HG03565 (cell line): ENCODE results near the gene FXN.
"Not testable (repeated sequence)": the region's sequence is repeated elsewhere in the genome, so short reads cannot be mapped to it uniquely, and the experiment has no call there.

Source experiments
- ATAC-seq: cut with Tn5 transposase; IDR thresholded peaks from one replicate; pipeline ENCODE4 v1.9.1; 2021; ENCODE audit warnings: mild to moderate bottlenecking, moderate library complexity; ENCODE audit not compliant: unreplicated experiment

The FXN gene

GRCh38 chr9:69065660-69066059 is 30.1 kb downstream of the FXN start:
- ATAC-seq = no peak

DNA sequence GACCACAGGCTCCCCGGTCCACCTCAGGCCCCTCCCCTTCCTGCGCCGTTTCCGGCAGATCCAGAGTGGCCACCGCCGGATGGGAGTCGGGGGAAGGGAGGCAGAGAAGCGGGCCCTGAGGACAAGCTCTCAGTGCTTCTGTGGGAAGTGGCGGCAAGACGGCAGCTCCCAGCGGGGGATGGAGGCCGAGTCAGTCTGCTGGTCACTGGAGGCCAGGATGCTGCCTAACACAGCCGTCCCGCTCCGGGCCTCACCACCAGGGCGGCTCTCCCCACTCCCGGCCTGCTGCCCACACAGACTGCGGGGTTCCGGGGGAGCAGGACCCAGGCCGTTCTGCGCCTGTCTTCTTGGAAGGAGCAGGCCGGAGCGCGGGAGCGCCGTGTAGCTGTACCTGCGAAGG is 31.4 kb downstream of the FXN start:
- ATAC-seq = no peak

- ATAC-seq = no peak
Measured at GRCh38 chr9:69070201-69070600, 34.6 kb downstream of the FXN start.

- no peak for ATAC-seq
Measured at GRCh38 chr9:69071059-69071458, 35.5 kb downstream of the FXN start.

GRCh38 chr9:69073103-69073502 is 37.6 kb downstream of the FXN start:
- ATAC-seq = no peak

- ATAC-seq = no peak
Measured at GRCh38 chr9:69074801-69075200, 39.2 kb downstream of the FXN start.

DNA sequence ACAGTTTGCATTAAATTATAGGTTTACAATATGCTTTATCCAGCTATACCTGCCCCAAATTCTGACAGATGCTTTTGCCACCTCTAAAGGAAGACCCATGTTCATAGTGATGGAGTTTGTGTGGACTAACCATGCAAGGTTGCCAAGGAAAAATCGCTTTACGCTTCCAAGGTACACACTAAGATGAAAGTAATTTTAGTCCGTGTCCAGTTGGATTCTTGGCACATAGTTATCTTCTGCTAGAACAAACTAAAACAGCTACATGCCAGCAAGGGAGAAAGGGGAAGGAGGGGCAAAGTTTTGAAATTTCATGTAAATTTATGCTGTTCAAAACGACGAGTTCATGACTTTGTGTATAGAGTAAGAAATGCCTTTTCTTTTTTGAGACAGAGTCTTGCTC is 41.0 kb downstream of the FXN start:
- no peak for ATAC-seq

- no peak for ATAC-seq
Measured at GRCh38 chr9:69078069-69078468, 42.5 kb downstream of the FXN start.

DNA sequence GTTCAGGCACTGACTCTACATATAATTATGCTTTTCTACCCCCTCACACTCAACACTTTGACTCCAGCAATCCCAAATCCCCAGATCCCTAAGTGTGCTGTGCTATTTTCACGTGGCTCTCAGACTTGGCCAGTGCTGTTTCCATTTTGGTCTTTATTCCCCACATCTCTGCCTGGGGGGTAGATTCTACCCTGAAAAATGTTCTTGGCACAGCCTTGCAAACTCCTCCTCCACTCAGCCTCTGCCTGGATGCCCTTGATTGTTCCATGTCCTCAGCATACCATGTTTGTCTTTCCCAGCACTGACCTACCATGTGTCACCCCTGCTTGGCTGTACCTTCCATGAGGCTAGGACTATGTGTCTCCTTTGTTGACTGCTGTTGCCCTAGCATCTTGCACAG is 43.0 kb downstream of the FXN start:
- no peak for ATAC-seq

- ATAC-seq = no peak
Measured at GRCh38 chr9:69079186-69079585, 43.6 kb downstream of the FXN start.

DNA sequence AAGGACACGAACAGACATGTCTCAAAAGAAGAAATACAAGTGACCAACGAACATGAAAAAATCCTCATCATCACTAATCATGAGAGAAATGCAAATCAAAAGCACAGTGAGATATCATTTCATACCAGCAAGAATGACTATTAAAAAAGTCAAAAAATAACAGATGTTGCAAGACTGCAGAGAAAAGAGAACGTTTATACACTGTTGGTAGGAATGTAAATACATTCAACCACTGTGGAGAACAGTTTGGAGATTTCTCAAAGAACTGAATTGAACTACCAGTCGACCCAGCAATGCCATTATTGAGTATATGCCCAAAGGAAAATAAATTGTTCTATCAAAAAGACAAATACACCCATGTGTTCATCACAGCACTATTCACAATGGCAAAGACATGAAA is 45.7 kb downstream of the FXN start:
- no peak for ATAC-seq

DNA sequence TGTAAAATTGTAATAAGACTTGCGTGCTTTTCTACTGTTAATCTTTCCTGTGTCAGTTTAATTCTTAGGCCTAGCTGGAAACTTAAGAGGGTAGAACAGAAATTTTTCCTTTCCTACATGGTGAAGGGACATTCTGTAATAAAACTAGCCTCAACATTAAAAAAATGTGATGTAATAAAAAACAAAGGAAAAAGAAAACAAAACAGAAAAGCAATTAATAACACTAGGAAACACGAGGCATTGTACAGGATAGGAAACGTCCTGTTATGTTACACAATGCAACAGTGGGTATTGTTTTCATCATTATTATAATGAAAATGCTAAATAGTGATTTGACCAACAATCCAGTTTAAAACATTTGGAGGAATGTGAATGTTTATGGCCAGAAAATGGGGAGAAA is 47.8 kb downstream of the FXN start:
- ATAC-seq = no peak

DNA sequence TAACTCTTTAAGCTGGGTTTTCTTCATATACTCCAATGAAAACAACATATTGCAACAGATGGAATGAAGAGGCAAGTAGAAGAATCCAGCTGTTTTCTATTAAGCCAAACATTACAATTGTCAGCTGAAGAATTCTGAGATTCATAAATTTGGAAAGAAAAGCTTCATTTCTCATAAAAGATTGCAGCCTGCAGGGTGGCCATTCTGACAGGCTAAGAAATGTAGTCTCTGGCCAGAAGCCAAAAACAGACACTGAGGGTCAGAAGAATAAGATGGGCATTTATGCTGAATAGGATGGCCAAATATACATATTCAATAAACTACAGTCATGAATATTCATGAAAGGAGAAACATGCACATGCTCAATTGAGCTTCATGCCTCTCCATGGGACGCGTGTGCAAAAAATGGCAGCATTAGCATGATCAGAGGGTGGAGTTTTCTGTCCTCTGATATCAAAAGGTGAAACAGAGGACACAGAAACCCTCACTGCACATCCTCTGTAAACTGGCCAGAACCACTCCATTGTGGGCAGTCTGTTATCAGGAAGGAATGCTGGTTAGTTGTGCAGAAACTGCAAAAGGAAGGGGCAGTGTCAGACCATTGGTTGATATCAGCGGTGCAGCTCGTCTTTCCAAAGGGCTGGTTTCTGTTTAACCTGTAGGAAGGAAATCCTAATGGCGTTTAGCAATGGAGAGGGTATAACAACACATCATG is 50.2 kb downstream of the FXN start:
- no peak for ATAC-seq

GRCh38 chr9:69086312-69086711 is 50.8 kb downstream of the FXN start:
- ATAC-seq = no peak

GRCh38 chr9:69086769-69087168 is 51.2 kb downstream of the FXN start:
- no peak for ATAC-seq

DNA sequence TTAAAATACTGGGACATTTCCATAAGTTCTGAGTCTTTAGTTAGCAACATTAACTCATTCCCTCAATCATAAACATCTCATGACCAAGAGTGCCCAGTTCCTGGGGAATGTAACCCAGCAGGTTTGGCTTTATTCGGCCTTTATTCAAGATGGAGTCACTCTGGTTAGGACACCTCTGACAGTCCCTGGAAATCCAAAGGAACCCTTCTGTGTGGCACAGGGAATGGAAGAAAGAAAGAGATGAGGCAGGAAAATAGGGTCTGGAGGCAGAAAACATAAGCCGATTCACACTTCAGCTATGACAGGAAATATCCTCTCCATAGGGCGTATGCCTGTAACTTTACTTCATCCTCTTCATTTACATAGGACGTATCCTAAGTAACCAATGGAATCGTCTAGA is 53.5 kb downstream of the FXN start:
- no peak for ATAC-seq

- no peak for ATAC-seq
Measured at GRCh38 chr9:69089491-69089890, 53.9 kb downstream of the FXN start.

- no peak for ATAC-seq
Measured at GRCh38 chr9:69090140-69090750, 54.7 kb downstream of the FXN start.

DNA sequence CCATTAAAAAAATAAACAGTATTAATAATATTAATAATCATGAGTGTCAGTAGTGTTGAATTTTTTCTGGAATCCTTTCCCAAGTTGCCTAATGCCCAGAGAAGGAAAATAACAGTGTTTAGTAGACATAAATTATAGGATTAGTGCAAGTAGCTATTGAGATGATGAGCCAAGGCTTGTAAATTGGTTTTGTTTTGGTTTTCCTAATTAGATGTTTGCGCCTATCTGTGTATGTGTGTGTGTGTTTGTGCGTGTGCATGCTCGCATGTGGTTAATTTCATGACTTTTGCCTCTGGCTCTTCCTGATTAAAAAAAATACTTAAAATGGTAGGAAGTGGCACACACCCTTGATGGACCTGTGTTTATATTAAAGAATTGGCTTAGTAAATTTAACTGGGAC is 55.4 kb downstream of the FXN start:
- no peak for ATAC-seq

DNA sequence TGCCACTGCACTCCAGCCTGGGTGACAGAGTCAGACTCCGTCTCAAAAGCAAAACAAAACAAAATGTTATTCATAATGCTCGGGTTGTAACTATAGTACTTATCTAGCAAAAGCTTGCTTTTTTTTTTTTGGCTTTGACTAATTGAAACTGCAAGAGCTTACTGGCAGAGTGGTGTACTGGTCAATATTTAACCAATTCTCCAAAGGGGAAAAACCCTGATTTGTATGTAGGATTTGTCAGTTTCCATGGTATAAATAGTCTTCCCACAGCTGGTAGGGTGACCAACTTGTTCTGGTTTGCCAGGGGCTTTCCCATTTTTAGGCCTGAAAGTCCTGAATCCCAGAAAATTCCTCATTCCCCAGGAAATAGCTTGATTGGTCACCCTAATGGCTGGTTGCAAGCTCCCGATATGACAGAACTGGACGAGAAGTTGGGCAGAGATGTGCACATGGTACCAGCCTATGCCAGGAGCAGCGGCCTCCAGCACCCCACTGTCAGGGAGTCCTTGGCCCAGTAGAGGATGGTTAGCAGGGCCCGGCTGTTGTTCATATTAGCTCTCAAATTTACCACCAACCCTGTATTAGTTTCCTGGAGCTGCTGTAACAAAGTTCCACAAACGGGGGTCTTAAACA is 58.0 kb downstream of the FXN start:
- no peak for ATAC-seq

GRCh38 chr9:69094361-69095135 is 59.0 kb downstream of the FXN start:
- ATAC-seq = not testable (repeated sequence)

DNA sequence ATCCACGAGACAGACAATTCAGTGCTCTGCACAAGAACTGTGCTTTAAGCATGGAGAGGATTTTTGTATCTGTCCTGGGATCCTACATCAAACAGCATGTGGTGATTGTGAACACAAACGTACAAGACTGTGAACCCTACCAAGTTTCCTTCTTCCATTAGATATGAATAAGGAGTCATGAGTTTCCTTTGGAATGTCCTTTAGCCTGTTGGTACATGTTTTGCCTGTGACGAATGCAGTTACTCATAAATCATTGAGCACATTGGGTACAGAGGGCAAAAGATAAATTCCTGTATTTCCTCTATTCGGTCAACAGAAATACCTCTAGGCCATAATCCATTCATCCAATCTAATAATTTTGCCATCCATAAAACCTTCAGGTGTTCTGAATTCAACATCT is 61.5 kb downstream of the FXN start:
- ATAC-seq = no peak
